Measurements from ENCODE around the gene CCT7. TPM values are rescaled to one million over a fixed set of nuclear protein-coding genes. Genes with fewer than 3 reads are reported as not detected.

Gene CCT7
- total and polyA plus RNA-seq, 12 donors, result 120 to 581 (median 294) TPM

- Histone ChIP-seq H3K9me3 (replicated peaks in 1 of 3) (no peaks in the 10 kb centered on the region), H3K4me3 (no peak overlapping the region), H3K27ac (no peak overlapping the region), H3K4me1 (replicated peaks in 1 of 2) (peaks cover 17 to 19% of the 10 kb centered on the region in 2 donors), H3K36me3 (replicated peaks in 1 of 2) (peaks cover 0 to 21% of the 10 kb centered on the region in 2 donors), H3K27me3 (no peaks in the 10 kb centered on the region)
- intact Hi-C loops (cut with DNase I), result no loop called here
- 88 to 100% (median 99%) methylated on average over 2 of the region's 2 CpGs for WGBS, 4 donors
- no peak for DNase-seq
- TF ChIP-seq POLR2A (IDR thresholded peaks at IDR 0.05), result no peak
Observed at GRCh38 chr2:73257021-73257420, 22.9 kb downstream of the CCT7 start.

GRCh38 chr2:73257425-73258125, 23.5 kb downstream of the CCT7 start:
- H3K4me3 ChIP-seq, result no peak overlapping the region
- no peaks in the 10 kb centered on the region for H3K9me3 ChIP-seq (replicated peaks in 1 of 3)
- peaks cover 17 to 19% of the 10 kb centered on the region in 2 donors for H3K4me1 ChIP-seq (replicated peaks in 1 of 2)
- H3K27me3 ChIP-seq, result no peaks in the 10 kb centered on the region
- no peak overlapping the region for H3K27ac ChIP-seq
- intact Hi-C loops (cut with DNase I), result no loop called here
- TF ChIP-seq POLR2A (IDR thresholded peaks at IDR 0.05) (no peak), CTCF (IDR thresholded peaks at IDR 0.05) (no peak)
- WGBS, 4 donors, result 60 to 72% (median 69%) methylated on average over 8 to 10 of the region's 10 CpGs
- peak in 2 of 7 donors; percentile 29 to 37 for DNase-seq
- H3K36me3 ChIP-seq (replicated peaks in 1 of 2), result peaks cover 0 to 16% of the 10 kb centered on the region in 2 donors

- Histone ChIP-seq H3K9me3 (replicated peaks in 1 of 3) (no peaks in the 10 kb centered on the region), H3K4me3 (no peak overlapping the region), H3K4me1 (replicated peaks in 1 of 2) (peaks cover 17 to 19% of the 10 kb centered on the region in 2 donors), H3K27me3 (no peaks in the 10 kb centered on the region), H3K36me3 (replicated peaks in 1 of 2) (peaks cover 0 to 8% of the 10 kb centered on the region in 2 donors), H3K27ac (no peak overlapping the region)
- intact Hi-C loops (cut with DNase I), result no loop called here
- 74 to 94% (median 85%) methylated on average over 6 to 8 of the region's 8 CpGs for WGBS, 4 donors
- no peak for TF ChIP-seq CTCF (IDR thresholded peaks at IDR 0.05)
- TF ChIP-seq POLR2A (IDR thresholded peaks at IDR 0.05), result no peak
- no peak for DNase-seq
Observed at GRCh38 chr2:73258186-73258912, 24.2 kb downstream of the CCT7 start.

GRCh38 chr2:73258913-73259215, 24.8 kb downstream of the CCT7 start:
- TF ChIP-seq CTCF (IDR thresholded peaks at IDR 0.05) (no peak), POLR2A (IDR thresholded peaks at IDR 0.05) (no peak)
- H3K4me3 ChIP-seq, result no peak overlapping the region
- peaks cover 13 to 15% of the 10 kb centered on the region in 2 donors for H3K4me1 ChIP-seq (replicated peaks in 1 of 2)
- H3K36me3 ChIP-seq (replicated peaks in 1 of 2), result peaks cover 0 to 3% of the 10 kb centered on the region in 2 donors
- DNase-seq, result no peak
- intact Hi-C loops (cut with DNase I), result no loop called here
- H3K27ac ChIP-seq, result no peak overlapping the region
- no peaks in the 10 kb centered on the region for H3K27me3 ChIP-seq
- WGBS, 4 donors, result 88 to 96% (median 92%) methylated on average over 9 of the region's 9 CpGs
- no peaks in the 10 kb centered on the region for H3K9me3 ChIP-seq (replicated peaks in 1 of 3)

Measured in adrenal gland (tissue), 12 donors.